Hepatocyte (in vitro differentiated cells): ENCODE data around the gene PDCD6IP. TPM values are rescaled to one million over a fixed set of nuclear protein-coding genes. Genes with fewer than 3 reads are reported as not detected.
"Not testable (repeated sequence)": the region's sequence is repeated elsewhere in the genome, so short reads cannot be mapped to it uniquely, and the experiment has no call there.

Experiments
- DNase-seq: peaks from one replicate; pipeline ENCODE4 v3.0.0-alpha.2; 2016; ENCODE audit warnings: low spot score
- H2AFZ ChIP-seq: fragments of 200-600 bp; sonication (generic); 2 replicates; pipeline ENCODE4 v1.6.0; 2016; ENCODE audit warnings: antibody characterized with exemption, mild to moderate bottlenecking
- H3K27ac ChIP-seq: fragments of 200-600 bp; sonication (generic); 2 replicates; pipeline ENCODE4 v1.5.1; 2016; ENCODE audit warnings: mild to moderate bottlenecking
- H3K27me3 ChIP-seq: fragments of 200-600 bp; sonication (generic); 2 replicates; pipeline ENCODE4 v1.6.1; 2016
- H3K36me3 ChIP-seq: fragments of 200-600 bp; sonication (generic); replicated peaks from 2 replicates; pipeline ENCODE4 v1.5.1; 2016; ENCODE audit warnings: low read depth; ENCODE audit not compliant: insufficient read depth
- H3K4me1 ChIP-seq: fragments of 200-600 bp; sonication (generic); 2 replicates; pipeline ENCODE4 v1.5.1; 2016; ENCODE audit warnings: mild to moderate bottlenecking, moderate library complexity; ENCODE audit not compliant: insufficient read depth
- H3K4me2 ChIP-seq: fragments of 200-600 bp; sonication (generic); 2 replicates; pipeline ENCODE4 v1.6.0; 2016
- H3K4me3 ChIP-seq: fragments of 200-600 bp; sonication (generic); 2 replicates; pipeline ENCODE4 v1.5.1; 2016; ENCODE audit warnings: mild to moderate bottlenecking
- H3K79me2 ChIP-seq: fragments of 200-600 bp; sonication (generic); 2 replicates; pipeline ENCODE4 v1.6.0; 2017; ENCODE audit warnings: mild to moderate bottlenecking
- H3K9me2 ChIP-seq: fragments of 200-600 bp; sonication (generic); replicated peaks from 2 replicates; pipeline ENCODE4 v1.6.0; 2017; ENCODE audit warnings: mild to moderate bottlenecking; ENCODE audit not compliant: insufficient read depth
- H3K9me3 ChIP-seq: fragments of 200-600 bp; sonication (generic); 2 replicates; pipeline ENCODE4 v1.5.1; 2016; ENCODE audit warnings: low read depth, mild to moderate bottlenecking
- H4K20me1 ChIP-seq: fragments of 200-600 bp; sonication (generic); 2 replicates; pipeline ENCODE4 v1.6.0; 2016; ENCODE audit warnings: mild to moderate bottlenecking; ENCODE audit not compliant: insufficient read depth, poor library complexity, severe bottlenecking
- CTCF ChIP-seq: fragments of 200-600 bp; sonication (generic); IDR thresholded peaks from 2 replicates; pipeline ENCODE4 v1.5.1; 2016; ENCODE audit warnings: antibody characterized with exemption, mild to moderate bottlenecking; ENCODE audit not compliant: poor library complexity
- EZH2 ChIP-seq: fragments of 200-600 bp; sonication (generic); IDR thresholded peaks from 2 replicates; pipeline ENCODE4 v1.6.1; 2016; ENCODE audit warnings: antibody characterized with exemption, mild to moderate bottlenecking, borderline replicate concordance
- EZH2phosphoT487 ChIP-seq: fragments of 200-600 bp; sonication (generic); IDR thresholded peaks from one replicate; pipeline ENCODE4 v1.6.1; 2018; ENCODE audit warnings: antibody characterized with exemption, mild to moderate bottlenecking, low read depth, moderate library complexity; ENCODE audit not compliant: unreplicated experiment, severe bottlenecking
- WGBS: methylation state at CpG from one replicate; pipeline ENCODE4 v1.1.6; 2016; ENCODE audit warnings: low lambda C conversion rate; ENCODE audit errors: missing lambda C conversion rate; 5-methylcytosine and 5-hydroxymethylcytosine counted together
- polyA plus RNA-seq: library from polyadenylated mRNA; unstranded; fragments of >200 nt; fragmentation: Nextera tagmentation; extraction: Ambion mirVana; gene quantifications from 2 replicates; pipeline ENCODE4 v1.2.1, GENCODE V29; 2016
- total RNA-seq: library from RNA; depleted of rRNA; stranded (reverse); fragments of >200 nt; gene quantifications from 2 replicates; pipeline ENCODE4 v1.2.3, GENCODE V29; 2014

Gene PDCD6IP
- total and polyA plus RNA-seq, 2 experiments from 2014 or later, result 83.6 to 121 TPM

DNA sequence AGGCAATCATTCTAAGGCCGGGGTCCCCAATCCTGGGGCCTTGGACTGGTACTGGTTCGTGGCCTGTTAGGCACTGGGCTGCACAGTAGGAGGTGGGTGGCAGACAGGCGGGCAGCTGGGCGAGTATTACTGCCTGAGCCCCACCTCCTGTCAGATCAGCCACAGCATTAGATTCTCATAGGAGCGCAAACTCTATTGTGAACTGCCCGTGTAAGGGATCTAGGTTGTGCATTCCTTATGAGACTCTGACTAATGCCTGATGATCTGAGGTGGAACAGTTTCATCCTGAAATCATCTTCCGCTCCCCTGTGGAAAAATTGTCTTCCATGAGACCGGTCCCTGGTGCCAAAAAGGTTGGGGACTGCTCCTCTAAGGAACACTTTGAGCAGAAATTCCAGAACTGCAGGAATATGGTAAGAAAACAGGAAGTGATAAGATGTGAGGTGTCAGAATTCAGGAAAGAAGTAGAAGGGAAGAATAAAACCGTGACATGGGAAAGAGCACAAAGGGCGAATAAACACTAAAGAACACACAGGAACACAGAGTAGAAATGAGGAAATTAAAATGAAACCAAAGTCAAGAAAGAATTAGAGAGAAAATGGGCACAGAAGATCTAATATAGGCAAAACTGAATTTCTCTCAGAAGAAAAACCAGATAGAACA is 57.6 kb downstream of the PDCD6IP start:
- Histone ChIP-seq H3K4me2 (no peak overlapping the region), H3K4me3 (no peak overlapping the region), H4K20me1 (no peaks in the 10 kb centered on the region), H3K79me2 (no peaks in the 10 kb centered on the region), H3K36me3 (no peaks in the 10 kb centered on the region), H3K9me2 (no peaks in the 10 kb centered on the region), H3K27me3 (no peaks in the 10 kb centered on the region), H3K9me3 (no peaks in the 10 kb centered on the region), H3K27ac (no peak overlapping the region), H3K4me1 (no peaks in the 10 kb centered on the region), H2AFZ (no peak overlapping the region)
- WGBS, result 88% methylated on average over 10 of the region's 10 CpGs
- DNase-seq, result no peak
- TF ChIP-seq EZH2 (no peak), CTCF (no peak)

GRCh38 chr3:33857701-33858100 is 59.3 kb downstream of the PDCD6IP start:
- H3K4me1 ChIP-seq, DNase-seq, H3K4me2 ChIP-seq, H3K27ac ChIP-seq, H3K27me3 ChIP-seq, H3K36me3 ChIP-seq, H3K79me2 ChIP-seq, H4K20me1 ChIP-seq, H3K9me2 ChIP-seq, H3K9me3 ChIP-seq, H3K4me3 ChIP-seq, H2AFZ ChIP-seq: not testable (repeated sequence)
- 100% methylated on average over 1 of the region's 1 CpG for WGBS

GRCh38 chr3:33858131-33858530 is 59.7 kb downstream of the PDCD6IP start:
- H3K27me3 ChIP-seq, result no peaks in the 10 kb centered on the region
- no peaks in the 10 kb centered on the region for H3K79me2 ChIP-seq
- no peak overlapping the region for H2AFZ ChIP-seq
- no peaks in the 10 kb centered on the region for H3K9me3 ChIP-seq
- no peak overlapping the region for H3K27ac ChIP-seq
- 94% methylated on average over 4 of the region's 4 CpGs for WGBS
- no peaks in the 10 kb centered on the region for H3K9me2 ChIP-seq
- TF ChIP-seq CTCF, result no peak
- TF ChIP-seq EZH2phosphoT487, result no peak
- no peak for TF ChIP-seq EZH2
- no peak overlapping the region for H3K4me2 ChIP-seq
- no peak for DNase-seq
- no peaks in the 10 kb centered on the region for H3K36me3 ChIP-seq
- H3K4me1 ChIP-seq, result no peaks in the 10 kb centered on the region
- H3K4me3 ChIP-seq, result no peak overlapping the region
- H4K20me1 ChIP-seq, result no peaks in the 10 kb centered on the region

DNA sequence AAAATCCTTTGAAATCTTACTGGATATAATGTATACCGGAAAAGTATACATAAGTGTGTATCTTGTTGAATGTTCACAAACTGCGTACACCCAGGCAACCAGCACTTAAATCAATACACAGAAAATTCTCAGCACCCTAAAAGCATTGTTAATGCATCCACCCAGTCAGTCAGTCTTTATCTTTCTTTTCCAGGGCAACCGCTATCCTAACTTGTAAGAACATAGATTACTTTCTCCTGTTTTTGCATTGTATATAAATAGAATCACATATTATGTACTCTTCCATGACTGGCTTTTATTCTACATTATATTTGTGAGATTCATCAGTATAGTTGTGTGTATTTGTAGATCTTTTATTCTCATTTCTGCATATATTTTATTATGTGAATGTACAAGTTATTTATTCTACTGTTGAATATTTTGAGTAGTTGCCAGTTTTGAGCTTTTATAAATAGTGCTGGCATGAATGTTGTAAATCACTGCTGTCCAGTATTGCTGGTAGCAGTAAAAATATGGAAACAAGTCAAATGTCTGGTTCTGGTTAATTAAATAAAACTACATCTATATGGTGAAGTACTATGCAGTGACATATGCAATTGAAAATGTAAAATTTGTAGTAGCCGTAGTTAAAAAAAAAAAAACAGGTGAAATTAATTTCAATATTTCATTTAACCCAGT is 62.1 kb downstream of the PDCD6IP start:
- no peak for DNase-seq
- Histone ChIP-seq H3K4me1 (no peaks in the 10 kb centered on the region), H3K27me3 (no peaks in the 10 kb centered on the region), H3K79me2 (no peaks in the 10 kb centered on the region), H4K20me1 (no peaks in the 10 kb centered on the region), H3K36me3 (peaks cover 3% of the 10 kb centered on the region), H3K4me2 (no peak overlapping the region), H2AFZ (no peak overlapping the region), H3K9me3 (no peaks in the 10 kb centered on the region), H3K4me3 (no peak overlapping the region), H3K9me2 (no peaks in the 10 kb centered on the region), H3K27ac (no peak overlapping the region)
- TF ChIP-seq CTCF, result no peak
- no peak for TF ChIP-seq EZH2
- no peak for TF ChIP-seq EZH2phosphoT487
- 78% methylated on average over 4 of the region's 4 CpGs for WGBS
